ENCODE results near the gene CUTA.

CUTA gene

DNA sequence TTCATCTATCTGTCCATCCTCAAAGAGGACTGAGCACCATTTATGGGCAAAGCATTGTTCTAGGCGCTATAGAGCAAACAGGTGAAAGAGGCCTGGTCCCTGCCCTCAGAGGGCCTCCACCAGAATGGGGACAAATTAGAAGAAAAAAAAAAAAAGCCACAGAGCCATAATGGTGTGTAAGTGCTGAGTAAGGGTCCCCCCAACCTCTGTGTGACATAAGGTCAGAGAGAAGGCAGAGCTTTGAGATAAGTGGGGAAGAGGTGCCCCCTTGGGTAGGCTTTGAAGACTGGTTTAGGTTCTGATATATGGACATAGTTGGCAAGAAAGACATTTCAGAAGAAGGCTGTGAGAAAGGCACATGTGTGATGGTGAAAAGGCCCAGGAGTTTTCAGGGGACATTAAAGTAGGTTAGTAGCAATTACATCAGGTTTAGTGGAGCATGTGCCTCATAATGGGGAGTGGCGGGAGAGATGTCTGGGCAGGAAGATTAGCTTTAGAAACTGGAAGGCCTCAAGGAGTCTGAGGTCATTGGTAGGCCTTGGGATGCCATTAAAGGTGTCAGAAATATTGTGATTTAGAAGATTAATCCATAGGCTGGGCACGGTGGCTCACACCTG lies 21.2 kb upstream of the CUTA start:
- no peak for DNase-seq

DNA sequence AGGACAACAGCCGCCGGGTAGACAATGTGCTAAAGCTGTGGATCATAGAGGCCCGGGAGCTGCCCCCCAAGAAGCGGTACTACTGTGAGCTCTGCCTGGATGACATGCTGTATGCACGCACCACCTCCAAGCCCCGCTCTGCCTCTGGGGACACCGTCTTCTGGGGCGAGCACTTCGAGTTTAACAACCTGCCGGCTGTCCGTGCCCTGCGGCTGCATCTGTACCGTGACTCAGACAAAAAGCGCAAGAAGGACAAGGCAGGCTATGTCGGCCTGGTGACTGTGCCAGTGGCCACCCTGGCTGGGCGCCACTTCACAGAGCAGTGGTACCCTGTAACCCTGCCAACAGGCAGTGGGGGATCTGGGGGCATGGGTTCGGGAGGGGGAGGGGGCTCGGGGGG lies 19.8 kb upstream of the CUTA start:
- DNase-seq: no peak

DNA sequence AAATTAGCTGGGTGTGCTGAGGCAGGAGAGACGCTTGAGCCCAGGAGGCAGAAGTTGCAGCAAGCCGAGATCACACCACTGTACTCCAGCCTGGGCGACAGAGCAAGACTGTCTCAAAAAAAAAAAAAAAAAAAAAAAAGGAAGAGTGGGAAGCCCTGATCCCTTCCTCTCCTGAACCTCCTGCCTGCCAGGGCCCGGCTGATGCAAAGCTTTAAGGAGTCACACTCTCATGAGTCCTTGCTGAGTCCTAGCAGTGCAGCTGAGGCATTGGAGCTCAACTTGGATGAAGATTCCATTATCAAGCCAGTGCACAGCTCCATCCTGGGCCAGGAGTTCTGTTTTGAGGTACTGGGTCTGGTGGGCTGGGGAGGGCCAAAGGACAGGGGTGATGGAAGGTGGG lies 17.1 kb upstream of the CUTA start:
- DNase-seq: no peak

DNA sequence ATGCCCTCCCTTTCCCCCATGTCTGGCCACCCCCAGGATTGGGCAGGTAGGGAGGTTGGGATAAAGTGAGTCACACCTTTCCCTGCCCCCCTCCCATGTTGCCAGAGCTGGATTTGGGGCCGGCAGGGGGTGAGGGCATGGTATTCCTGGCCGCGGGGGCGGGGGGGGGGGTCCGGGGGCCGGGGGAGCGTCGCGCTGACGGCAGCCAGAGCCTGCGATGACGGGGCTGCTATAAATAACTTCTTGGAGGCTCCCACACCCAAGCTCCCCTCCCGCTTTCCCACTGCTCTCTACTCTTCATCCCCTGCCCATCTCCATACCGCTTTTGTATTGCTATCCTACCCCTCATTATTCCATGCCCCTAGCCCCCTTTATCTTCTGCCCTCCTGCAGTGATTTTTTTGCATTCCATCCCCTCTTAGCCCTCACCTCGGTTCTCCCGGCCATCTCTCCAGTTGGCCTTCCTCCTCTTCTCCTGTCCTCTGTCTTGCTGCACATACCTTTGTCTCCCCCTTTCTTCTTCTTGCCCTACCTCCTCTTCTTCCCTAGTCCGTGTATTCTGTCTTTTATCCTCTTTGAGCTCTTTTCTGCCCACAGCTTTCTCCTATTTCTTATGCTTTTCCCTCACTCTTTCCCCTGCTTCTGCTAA lies 15.8 kb upstream of the CUTA start:
- peak; percentile 61 for DNase-seq

DNA sequence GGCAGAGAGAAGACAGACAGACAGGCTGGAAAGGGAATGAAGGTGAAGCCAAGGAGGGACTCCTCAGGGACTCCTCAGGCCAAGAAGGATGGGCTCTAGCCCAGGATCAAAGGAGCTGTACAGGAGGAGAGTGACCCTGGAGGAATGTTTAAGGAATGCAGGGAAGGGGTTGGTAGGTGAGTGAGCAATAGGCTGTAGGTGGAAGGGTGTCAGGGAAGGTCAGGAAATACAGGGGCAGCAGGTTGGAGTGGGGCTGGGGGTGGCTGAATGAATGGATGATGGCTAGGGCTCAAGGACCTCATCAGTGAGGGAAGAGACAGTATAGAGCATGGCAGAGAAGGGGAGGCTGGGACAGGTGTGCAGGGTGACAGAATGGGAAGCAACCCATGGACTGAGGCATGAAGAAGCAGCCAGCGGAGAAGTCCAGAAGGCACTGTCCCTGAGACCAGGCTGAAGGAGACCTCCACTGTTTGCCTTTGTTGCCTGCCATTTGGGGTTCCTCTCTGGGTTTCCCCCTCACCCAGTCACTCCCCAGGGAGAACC lies 15.2 kb upstream of the CUTA start:
- DNase-seq: no peak

DNA sequence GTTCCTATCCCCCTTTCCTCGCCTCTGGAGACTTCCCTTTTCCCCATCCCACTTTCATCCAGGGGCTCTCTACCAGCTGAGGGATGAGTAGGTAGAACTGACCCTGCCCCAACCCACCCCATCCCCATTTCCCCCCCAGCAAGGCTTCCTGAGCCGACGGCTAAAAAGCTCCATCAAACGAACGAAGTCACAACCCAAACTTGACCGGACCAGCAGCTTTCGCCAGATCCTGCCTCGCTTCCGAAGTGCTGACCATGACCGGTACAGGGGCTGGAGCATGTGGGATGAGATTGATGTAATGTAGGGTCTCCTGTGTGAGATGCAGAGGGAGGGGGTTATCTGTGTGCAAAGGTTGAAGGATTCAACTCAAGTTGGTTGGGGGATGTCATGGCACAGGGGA lies 14.6 kb upstream of the CUTA start:
- no peak for DNase-seq

DNA sequence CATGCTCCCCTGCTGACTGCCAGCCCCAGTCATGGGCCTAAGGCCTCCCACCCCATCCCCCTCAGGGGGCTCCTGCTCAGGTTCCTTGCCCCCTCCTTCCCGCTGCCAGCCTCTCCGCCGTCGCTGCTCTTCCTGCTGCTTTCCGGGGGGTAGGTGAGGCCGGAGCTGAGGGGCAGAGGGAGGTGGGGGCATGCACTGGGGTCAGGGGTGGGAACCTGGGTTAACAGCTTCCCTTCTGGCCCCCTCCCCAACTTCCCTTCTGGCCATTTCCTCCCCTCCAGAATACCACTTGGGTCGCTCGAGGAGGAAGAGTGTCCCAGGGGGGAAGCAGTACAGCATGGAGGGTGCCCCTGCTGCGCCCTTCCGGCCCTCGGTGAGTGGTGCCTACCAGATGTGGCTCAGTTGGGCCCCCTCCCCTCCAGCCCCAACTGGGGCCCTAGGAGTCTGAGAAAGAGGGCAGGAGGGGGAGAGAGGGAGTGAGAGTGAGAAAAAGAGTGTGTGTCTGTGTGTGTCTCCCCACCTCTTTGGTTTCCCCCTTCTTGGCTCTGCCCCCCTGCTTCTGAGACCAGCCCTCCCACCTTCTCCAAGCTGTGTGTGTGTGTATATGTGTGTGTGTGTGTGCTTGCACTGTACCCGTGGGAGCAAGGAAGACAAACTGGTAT lies 14.1 kb upstream of the CUTA start:
- peak; percentile 36 for DNase-seq

DNA sequence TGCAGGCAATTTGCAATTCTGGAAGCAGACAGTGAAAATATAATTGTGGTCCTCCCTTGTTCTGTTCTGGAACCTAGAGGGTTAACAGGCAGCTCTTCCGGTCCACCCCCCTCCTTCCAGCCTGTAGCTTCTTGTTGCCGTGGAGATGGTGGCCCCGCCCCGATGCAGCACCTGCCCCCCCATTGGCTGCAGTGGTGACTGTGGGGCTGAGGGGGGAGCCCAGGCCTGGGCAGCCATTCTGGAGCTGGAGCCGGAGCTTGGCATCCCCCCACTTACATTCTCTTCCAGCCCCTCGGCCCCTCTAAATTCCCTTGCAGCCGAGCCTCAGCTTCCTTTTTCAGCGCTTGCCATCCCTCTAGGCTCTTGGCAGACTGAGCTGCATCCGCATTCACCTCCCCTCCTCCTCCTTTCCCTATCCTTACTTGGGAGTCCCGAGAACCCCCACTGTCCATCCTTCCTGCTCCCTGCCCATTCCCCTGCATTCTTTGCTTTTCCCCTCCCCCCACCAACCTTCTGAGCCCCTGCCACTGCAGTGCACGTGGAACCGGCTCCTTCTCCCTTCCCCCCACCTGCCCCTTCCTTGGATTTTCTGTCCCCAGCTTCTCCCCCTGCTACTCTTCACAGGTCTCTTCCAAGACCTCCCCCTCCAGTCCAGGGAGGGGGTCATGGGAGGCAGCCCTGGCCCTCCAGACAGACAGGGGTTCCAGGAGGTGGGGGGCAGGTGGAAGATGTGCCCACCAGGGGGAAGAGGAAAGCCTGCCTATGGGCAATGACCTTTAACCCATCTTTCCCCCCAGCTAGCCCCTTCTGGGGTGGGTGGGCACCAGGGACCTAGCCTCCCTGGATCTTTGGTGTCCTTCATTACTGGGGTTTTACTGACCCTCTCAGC lies 13.3 kb upstream of the CUTA start:
- peak; percentile 88 for DNase-seq

DNA sequence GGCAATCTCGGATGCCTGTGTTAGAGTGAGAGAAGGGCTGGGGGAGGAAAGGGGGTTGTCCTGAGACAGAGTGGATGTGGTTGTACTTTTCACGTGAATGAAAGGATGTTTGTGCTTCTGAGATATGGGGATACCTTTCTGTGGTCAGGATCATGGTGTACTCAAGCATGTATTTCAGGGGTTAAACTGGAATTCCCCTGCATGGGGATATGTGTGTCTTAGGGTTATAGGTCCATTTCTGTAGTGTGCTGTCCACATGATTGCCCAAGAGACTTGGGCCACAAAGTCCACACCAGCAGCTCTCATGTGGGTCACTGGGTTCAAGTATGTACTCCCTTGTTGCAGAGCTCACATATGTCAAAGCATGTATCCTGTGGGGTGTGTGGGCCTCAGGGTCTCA lies 12.4 kb upstream of the CUTA start:
- no peak for DNase-seq

DNA sequence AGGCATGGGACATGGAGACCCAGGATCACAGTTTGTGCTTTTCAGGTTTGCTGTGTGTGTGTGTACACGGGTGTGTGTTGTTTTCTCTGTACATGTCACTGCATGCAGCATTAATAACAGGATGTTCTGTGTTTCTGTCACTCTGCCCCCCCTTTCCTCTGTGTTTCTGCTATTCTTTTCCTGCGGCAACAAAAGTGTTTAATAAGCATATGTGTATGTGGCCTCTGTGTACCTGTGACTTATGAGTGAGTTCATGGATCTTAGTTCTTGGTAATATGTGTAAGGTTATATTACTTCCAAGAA lies 11.8 kb upstream of the CUTA start:
- DNase-seq: no peak

DNA sequence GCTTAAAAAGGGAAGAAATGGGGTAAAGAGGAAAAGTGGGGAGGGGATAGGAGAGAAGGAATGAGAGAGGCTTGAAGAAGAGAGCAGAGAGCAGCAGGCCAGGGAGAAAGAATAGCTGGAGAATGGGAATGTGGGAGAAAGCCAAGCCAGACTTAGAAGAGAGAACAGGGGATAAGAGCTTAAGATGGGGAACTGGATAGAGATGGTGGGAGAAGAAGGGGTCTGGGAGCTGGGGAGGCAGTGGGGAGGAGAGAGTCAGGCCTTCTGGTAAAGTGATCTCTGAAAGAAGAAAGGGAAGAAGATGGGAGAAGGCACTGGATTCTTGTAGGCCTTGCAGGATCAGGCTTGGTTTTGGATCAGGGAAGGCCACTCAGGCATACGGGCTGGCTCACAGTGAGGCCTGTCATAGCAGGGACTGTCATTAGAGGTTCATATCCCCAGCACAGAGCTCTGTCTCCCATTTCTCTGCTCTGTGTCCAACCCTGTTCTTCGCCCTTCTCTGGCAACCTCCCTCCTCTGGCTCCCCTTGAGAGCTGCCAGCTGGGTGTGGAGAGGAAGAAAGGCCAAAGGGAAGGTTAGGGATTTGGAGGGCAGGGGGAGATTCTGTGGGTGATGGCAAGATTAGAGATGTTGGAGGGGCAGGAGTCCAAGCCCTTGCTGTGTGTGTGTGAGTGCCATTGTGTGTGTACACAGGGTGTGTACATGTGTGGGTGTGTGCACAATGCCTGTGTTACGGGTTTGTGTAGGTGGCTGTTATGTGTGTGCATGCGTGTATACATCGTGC lies 11.3 kb upstream of the CUTA start:
- DNase-seq: no peak

DNA sequence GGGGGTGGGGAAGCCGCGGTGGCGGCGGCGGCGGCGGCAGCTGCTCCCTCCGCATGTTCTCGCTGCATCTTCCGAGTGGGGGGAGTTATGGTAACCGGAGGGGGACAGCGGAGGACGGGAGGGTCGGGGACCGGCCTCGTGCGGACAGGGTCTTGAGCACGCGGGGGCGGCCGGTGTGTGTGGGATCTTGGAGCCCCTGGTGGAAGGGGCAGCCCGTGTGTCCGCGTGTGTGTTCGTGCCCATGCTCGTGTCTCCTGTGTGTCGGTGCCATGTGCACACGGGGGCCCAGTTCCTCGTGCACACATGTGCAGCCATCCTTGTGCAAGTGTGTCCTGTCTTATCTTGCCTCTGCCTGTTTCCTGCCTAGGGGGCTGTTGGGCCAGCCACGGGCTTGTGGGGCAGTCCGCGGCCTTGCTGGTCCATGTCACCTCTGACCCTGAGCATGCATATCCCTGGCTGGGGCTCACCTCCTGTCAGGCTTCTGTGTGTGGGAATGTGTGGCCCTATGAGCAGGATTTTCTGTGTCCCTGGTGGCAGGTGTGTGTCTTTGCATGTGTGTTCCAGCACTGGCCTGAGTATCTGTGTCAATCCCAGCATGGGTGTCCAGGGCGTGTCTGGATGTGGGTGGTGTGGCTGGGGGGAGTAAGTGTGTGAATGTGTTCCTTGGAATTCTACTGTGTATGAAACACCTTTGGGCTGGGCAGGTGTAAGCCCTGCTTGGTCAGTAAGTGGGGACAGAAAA lies 10.5 kb upstream of the CUTA start:
- DNase-seq: peak; percentile 44

DNA sequence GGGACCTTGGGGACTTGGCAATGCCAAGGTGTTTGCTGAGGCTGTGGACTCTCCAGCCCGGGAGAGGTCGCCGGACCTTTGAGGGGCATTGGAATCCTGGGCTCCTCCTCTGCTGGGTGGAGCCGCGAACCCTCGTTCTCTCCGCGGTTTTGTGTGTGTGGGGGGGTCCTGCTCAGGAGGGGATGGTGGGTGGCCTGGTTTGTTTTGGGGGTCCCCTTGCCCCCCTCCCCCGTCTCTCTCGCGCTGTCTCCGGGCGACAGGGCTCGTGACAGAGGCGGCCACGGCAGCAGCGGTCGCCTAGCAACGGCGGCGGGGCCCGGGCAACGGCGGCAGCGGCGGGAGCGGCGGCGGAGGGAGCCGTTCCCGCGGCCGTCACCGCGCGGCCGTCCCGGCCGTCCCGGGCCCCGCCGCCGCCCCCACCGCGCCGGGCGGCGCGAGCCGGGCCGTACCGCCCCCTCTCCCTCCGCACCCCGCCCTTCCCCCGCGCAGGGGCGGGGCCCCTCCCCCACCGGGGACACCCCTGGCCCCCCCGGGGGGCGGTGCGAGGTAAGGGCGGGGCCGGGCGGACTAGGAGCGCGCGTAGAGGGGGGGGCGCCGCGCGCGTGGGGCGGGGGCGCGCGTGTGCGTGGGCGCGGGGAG lies 9.8 kb upstream of the CUTA start:
- DNase-seq: peak; percentile 62

DNA sequence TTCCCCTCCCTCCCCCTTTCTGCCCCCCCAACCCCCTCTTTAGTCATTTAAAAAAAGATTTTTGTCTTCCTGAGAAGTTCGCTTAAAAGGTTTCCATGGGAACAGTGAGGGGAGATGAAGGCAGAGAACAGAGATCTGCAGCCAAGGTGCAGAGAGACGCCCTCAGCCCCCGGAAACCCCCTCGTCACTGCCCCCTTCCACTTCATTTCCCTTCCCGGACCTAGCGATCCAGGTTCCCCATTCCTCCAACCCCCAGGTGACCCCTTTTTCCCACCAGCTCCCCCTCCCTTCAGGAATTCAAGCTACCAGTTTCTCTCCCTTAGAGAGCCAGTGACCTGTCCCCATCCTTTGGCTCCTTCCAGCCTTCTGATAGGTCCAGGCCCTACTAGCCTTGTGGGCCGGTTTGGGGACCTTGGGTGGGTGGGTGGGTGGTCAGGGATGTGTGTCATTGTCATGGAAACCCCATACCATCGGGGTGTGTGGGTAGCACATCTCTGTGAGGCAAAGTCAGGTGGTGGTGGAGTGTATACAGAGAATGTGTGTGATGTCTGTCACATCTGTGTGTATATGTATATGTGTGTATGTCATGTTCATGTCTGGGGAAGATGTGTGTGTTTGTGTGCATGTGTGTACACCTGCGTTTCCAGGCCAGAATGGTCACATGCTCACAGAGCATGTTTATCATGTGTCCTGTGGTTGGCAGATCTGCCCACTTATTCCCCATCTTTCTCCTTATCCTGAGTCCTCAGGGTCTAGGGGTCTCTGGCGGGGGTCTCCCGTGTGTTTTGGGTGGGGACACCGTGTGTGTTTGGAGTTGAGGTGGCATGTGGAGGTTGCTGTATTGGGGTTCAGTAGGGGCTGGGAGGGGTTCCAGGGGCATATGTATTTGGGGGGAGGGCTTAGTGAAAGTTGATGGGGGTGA lies 8.9 kb upstream of the CUTA start:
- DNase-seq: peak; percentile 45

DNA sequence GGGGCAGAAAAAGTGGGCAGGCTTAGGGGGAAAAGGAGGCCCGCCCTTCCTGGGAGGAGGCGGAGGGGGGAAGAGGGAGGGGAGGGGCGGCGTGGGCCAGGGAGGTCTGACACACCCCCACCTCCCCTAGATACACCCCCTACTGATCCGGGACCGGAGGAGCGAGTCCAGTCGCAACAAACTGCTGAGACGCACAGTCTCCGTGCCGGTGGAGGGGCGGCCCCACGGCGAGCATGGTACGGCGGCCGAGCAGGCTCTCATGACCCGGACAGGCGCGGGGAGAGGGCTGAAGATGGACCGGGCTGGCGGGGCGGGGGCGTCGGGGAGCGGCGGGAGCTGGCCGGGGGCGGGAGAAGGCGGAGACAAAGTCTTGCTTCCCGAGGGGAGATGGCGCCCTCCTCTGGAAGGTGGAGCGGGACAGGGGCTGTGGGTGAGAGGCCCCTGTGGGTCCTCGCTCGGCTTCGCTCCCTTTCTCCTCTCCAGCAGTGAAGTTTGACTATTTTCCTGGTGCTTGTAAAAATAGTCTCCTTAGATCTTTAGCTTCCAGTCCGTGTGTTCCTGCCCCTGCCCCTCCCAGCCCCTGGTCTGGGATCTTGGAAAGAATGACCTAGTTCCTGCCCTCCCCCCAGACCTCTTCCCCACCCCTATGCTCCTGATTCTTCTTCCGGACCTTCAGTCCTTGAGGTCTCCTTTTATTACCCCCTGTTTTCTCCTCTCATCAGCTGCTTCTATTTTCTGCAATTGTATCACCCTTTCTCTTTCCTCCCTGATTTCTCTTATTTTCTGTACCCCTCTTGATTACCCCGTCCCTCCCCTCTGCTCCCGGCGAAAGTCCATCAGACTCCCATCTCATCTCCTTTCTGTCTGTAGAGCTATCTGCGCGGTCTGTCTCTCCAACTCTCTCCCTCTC lies 8.0 kb upstream of the CUTA start:
- peak; percentile 94 for DNase-seq

DNA sequence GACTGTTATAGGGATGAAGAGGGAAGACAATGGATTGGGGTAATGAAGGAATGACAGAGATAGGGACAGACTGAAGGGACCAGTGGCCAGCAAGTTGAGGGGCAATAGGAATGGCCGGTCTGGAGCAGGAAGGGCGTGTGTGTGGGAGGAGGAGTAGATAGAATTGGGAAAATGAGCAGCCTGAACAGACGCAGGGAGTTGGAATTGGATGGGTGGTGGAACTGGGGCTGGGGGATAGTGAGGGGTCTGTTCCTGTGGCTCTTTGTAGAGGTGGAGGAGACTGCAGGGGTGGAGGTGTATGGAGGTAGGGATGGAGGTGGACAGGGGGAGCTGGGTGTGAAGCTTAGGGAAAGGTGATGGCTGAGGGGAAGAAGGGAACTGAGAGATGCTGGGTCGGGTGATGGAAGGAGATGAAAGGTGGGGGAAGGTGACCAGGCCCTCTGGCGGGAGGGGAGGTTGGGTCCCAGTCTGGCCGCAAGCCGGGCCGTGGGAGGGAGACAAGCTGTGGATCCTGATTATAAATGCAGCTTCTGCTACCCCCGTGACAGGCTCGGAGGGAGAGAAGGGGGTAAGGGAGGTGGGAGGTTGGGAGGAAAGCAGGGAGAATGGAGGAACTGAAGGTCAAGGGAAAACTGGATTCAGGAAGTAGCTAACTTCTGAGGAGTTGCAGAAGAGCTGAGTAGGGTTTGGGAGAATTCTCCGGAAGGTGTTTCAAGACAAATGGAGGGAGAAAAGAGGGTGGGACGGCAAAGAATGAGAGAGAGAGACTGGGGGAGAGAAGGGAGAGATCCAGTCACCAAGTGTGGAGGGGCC lies 7.2 kb upstream of the CUTA start:
- peak; percentile 39 for DNase-seq

DNA sequence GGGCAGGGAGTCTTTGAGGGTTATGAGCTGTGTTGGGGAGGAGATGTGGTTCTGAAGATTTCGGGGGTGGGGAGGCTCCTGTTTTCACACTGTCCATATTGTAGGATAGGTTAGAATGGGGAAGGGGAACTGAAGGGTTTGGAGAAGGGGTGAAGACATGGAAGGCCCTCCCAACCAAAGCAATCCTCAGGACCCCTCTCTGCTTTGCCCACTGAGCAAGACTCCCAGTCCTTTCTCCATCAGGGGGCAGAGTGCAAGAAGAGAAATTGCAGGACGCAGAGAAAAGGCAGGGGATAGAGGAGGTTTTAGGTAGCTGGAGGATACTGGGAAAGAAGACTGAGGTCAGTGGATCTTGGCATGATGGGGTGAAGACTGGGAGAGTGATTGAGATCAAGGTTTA lies 5.9 kb upstream of the CUTA start:
- DNase-seq: no peak

DNA sequence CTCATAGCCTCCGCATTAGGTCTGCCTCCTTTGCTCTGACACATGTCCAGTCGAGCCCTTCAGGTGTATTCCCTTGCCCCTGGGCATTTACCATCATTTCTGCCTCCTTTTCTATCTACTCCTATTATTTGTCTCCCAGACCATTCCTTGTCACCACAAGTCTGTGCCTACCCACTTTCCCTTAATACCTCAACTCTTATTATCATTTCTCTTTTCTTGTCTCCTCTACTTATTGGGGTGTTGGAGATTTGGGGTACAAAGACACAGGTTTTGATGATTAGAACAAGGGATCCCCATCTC lies 3.4 kb upstream of the CUTA start:
- no peak for DNase-seq
